ENCODE results near the gene SPEF2. TPM values are rescaled to one million over a fixed set of nuclear protein-coding genes. Genes with fewer than 3 reads are reported as not detected.

The SPEF2 gene, protein sequence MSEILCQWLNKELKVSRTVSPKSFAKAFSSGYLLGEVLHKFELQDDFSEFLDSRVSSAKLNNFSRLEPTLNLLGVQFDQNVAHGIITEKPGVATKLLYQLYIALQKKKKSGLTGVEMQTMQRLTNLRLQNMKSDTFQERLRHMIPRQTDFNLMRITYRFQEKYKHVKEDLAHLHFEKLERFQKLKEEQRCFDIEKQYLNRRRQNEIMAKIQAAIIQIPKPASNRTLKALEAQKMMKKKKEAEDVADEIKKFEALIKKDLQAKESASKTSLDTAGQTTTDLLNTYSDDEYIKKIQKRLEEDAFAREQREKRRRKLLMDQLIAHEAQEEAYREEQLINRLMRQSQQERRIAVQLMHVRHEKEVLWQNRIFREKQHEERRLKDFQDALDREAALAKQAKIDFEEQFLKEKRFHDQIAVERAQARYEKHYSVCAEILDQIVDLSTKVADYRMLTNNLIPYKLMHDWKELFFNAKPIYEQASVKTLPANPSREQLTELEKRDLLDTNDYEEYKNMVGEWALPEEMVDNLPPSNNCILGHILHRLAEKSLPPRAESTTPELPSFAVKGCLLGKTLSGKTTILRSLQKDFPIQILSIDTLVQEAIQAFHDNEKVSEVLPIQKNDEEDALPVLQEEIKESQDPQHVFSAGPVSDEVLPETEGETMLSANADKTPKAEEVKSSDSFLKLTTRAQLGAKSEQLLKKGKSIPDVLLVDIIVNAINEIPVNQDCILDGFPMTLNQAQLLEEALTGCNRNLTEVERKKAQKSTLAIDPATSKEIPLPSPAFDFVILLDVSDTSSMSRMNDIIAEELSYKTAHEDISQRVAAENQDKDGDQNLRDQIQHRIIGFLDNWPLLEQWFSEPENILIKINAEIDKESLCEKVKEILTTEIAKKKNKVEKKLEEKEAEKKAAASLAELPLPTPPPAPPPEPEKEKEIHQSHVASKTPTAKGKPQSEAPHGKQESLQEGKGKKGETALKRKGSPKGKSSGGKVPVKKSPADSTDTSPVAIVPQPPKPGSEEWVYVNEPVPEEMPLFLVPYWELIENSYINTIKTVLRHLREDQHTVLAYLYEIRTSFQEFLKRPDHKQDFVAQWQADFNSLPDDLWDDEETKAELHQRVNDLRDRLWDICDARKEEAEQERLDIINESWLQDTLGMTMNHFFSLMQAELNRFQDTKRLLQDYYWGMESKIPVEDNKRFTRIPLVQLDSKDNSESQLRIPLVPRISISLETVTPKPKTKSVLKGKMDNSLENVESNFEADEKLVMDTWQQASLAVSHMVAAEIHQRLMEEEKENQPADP (N-terminal part only)
- total RNA-seq = 10 to 100 TPM; 14.1 to 14.6 TPM

DNA sequence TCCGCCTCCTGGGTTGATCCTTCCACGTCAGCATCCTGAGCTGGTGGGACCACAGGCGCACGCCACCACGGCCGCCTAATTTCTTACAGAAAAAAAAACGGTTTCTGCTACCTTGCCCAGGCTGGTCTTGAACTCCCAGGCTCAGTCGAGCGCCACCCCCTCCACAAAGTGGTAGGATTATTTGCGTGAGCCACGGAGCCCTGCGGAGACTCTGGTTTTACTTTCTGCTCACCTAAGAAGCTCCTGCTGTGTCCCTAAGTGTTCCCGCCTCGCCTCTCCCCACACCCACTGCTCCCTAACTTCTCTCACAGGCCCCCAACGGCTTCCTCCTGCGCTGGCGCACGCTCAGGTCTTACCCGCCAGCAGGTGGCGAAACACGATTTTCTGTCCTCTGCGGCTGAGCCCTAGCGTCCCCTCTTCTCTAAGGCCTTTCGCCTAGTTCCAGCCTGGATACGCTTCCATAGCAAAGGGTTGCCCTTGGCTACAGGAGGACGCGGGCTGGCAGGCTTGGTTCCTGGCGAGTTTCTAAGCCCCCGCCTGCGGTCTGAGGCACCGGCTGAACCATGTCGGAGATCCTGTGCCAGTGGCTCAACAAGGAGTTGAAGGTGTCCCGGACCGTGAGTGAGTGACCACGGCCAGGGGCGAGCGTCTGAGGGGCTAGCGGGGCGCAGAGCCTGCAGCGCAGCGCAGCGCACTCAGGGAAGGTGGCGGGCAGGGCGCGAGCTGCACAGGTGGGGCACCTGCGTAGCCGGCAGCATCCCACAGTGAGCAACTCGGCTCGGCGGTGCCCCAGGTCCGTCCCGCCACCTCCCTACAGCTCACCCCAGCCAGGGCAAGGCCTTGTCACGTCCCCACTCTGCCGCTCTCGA is at the start of gene SPEF2:
Gene SPEF2 (plus strand): TSS at position 429 of the 869 bp plus-strand sequence. CDS start 135 bp downstream, at position 564.
- DNase-seq = peak; percentile 91
- Mint-ChIP-seq H3K27ac (peak within 1 kb of the TSS; percentile 99), H3K4me1 (peaks cover 31% of the 10 kb centered on the region), H3K36me3 (ENCODE audit: low read depth) (peaks cover 3% of the 10 kb centered on the region), H3K9me3 (ENCODE audit: low read depth) (peaks cover 8% of the 10 kb centered on the region), H3K4me3 (peak within 1 kb of the TSS; percentile 83), H3K27me3 (no peaks in the 10 kb centered on the region)
- CTCF ChIA-PET = interaction anchor here (0.6 to 3.1 kb wide), 28 partner anchors 9 to 1029 kb away, joined by 3 to 26 read pairs (median 3); partner anchors contain the start of gene CAPSL
- POLR2A ChIA-PET = interaction anchor here (0.6 to 1.0 kb wide), 2 partner anchors 204 to 702 kb away, joined by 3 to 4 read pairs; partner anchors contain the start of gene BRIX1
- peak; percentile 92 for ATAC-seq
- intact Hi-C loops (cut with DNase I, micrococcal nuclease) = loop anchor here (1.0 to 5.0 kb wide), 10 partner anchors 9 to 623 kb away; partner anchors contain the start of genes IL7R (in 1 of the 2) and NADK2 (in 1 of the 2)

DNA sequence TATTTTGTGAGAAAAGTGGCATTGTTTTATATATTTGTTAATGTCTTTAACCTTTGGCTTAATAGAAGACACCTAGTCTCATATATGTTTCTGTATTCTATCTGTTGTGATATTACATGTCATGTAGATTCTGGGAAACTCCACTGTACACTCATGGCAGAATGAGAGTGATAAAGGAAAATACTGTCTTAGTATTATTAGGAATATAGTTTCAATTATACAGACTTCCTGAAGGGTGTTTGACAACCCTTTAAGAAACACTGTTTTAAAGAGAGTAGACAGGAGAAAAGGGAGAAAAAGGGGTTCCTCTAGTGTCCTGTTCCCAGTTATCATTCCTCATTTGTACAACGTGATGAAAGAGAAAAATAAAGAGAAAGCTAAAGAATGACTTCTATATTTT is 42.1 kb upstream of the SPEF2 start:
- H3K4me1 Mint-ChIP-seq = no peaks in the 10 kb centered on the region
- H3K36me3 Mint-ChIP-seq (ENCODE audit: low read depth) = no peaks in the 10 kb centered on the region
- no peak overlapping the region for H3K27ac Mint-ChIP-seq
- ChIA-PET CTCF (no interaction called here), POLR2A (no interaction called here)
- no peaks in the 10 kb centered on the region for H3K9me3 Mint-ChIP-seq (ENCODE audit: low read depth)
- H3K27me3 Mint-ChIP-seq = peaks cover 8% of the 10 kb centered on the region
- ATAC-seq = no peak
- intact Hi-C loops (cut with DNase I, micrococcal nuclease) = no loop called here
- DNase-seq = no peak
- H3K4me3 Mint-ChIP-seq = no peak overlapping the region

DNA sequence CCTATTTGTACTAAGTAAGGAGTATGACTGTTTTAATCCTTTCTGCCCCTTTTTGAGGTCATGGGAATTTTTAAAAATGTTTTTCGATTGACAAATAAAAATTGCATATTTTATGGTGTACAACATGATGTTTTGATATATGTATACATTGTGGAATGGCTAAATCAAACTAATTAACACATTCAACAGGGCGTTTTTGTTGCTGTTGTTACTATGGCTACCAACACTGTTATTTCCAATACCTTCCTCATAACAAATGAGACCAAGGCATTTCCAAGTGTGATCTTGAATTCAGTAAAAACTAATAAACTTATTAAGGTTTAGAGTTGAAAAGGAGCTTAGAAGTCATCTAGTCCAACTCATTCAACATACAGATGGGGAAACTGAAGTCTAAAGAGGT is 30.2 kb upstream of the SPEF2 start:
- Mint-ChIP-seq H3K27ac (no peak overlapping the region), H3K4me3 (no peak overlapping the region), H3K4me1 (no peaks in the 10 kb centered on the region), H3K27me3 (peaks cover 39% of the 10 kb centered on the region), H3K36me3 (ENCODE audit: low read depth) (no peaks in the 10 kb centered on the region), H3K9me3 (ENCODE audit: low read depth) (no peaks in the 10 kb centered on the region)
- intact Hi-C loops (cut with DNase I, micrococcal nuclease) = no loop called here
- POLR2A ChIA-PET = no interaction called here
- DNase-seq (no peak), ATAC-seq (no peak)
- CTCF ChIA-PET = no interaction called here

DNA sequence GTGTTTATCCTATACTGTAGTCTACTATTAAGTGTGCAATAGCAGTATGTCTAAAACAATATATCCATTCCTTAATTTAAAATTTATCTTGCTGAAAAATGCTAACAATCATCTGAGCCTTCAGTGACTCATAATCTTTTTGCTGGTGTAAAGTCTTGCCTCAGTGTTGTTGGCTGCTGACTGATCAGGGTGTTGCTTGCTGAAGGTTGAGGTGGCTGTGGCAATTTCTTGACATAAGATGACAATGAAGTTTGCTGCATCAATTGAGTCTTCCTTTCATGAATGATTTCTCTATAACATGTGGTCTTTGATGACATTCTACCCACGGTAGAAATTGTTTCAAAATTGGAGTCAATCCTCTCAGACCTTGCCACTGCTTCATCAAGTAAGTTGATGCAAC is 24.3 kb upstream of the SPEF2 start:
- DNase-seq (no peak), ATAC-seq (peak; percentile 36)
- no peaks in the 10 kb centered on the region for H3K4me1 Mint-ChIP-seq
- CTCF ChIA-PET = interaction anchor here (1.0 kb wide), 1 partner anchor 23 kb away, joined by 3 read pairs; no protein-coding TSS in a partner anchor
- H3K4me3 Mint-ChIP-seq = no peak overlapping the region
- POLR2A ChIA-PET = no interaction called here
- no peak overlapping the region for H3K27ac Mint-ChIP-seq
- intact Hi-C loops (cut with DNase I, micrococcal nuclease) = no loop called here
- H3K27me3 Mint-ChIP-seq = peaks cover 30% of the 10 kb centered on the region
- no peaks in the 10 kb centered on the region for H3K36me3 Mint-ChIP-seq (ENCODE audit: low read depth)
- H3K9me3 Mint-ChIP-seq (ENCODE audit: low read depth) = no peaks in the 10 kb centered on the region

DNA sequence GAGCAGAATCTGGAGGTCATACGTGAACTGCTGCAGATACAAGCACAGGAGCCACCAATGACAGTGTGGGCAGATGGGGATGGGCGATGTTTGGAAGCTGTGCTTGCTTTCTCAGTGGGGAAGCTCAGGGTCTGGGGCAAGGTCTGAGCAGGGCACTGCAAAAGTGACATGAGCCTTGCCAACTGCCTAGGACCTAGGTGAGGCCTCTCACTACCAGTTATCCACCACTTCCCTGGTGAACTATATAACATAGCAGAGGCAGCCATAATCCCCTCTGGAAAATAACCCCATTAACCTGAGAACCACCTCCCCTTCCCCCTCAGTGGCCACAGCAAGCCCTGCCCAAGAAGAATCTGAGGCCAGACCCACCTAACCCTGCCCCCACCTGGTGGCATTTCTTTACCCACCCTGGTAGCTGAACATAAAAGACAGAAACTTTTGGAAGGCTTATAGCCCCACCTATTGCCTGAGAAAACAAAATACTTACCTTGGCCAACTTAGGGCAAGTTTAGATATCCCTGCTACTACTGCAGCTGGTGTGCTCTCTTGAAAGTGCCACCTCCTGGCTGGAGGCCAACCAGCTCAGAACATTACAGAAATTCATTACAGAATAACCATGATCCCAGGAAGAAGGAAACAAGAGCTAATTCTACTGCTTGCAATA is 18.8 kb upstream of the SPEF2 start:
- DNase-seq = no peak
- H3K27me3 Mint-ChIP-seq = peaks cover 29% of the 10 kb centered on the region
- CTCF ChIA-PET = interaction anchor here (0.7 to 1.4 kb wide), 4 partner anchors 41 to 666 kb away, joined by 3 to 4 read pairs (median 3); no protein-coding TSS in a partner anchor
- POLR2A ChIA-PET = no interaction called here
- intact Hi-C loops (cut with DNase I, micrococcal nuclease) = no loop called here
- peaks cover 2% of the 10 kb centered on the region for H3K4me1 Mint-ChIP-seq
- no peaks in the 10 kb centered on the region for H3K36me3 Mint-ChIP-seq (ENCODE audit: low read depth)
- H3K27ac Mint-ChIP-seq = no peak overlapping the region
- no peak for ATAC-seq
- H3K9me3 Mint-ChIP-seq (ENCODE audit: low read depth) = peaks cover 2% of the 10 kb centered on the region
- no peak overlapping the region for H3K4me3 Mint-ChIP-seq

DNA sequence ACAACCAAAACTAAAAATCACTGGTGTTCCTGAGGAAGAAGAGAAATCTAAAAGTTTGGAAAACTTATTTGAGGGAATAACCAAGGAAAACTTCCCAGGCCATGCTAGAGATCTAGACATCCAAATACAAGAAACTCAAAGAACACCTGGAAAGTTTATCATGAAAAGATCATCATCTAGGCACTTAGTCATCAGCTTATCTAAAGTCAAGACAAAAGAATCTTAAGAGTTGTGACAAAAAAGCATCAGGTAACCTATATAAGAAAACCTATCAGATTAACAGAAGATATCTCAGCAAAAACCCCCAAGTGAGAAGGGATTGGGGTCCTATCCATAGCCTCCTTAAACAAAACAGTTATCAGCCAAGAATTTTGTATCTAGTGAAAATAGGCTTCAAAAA is 17.1 kb upstream of the SPEF2 start:
- peaks cover 5% of the 10 kb centered on the region for H3K9me3 Mint-ChIP-seq (ENCODE audit: low read depth)
- no peaks in the 10 kb centered on the region for H3K36me3 Mint-ChIP-seq (ENCODE audit: low read depth)
- intact Hi-C loops (cut with DNase I, micrococcal nuclease) = no loop called here
- no peak overlapping the region for H3K27ac Mint-ChIP-seq
- H3K4me3 Mint-ChIP-seq = no peak overlapping the region
- ChIA-PET CTCF (no interaction called here), POLR2A (no interaction called here)
- peaks cover 25% of the 10 kb centered on the region for H3K27me3 Mint-ChIP-seq
- ATAC-seq (no peak), DNase-seq (no peak)
- H3K4me1 Mint-ChIP-seq = peaks cover 2% of the 10 kb centered on the region

DNA sequence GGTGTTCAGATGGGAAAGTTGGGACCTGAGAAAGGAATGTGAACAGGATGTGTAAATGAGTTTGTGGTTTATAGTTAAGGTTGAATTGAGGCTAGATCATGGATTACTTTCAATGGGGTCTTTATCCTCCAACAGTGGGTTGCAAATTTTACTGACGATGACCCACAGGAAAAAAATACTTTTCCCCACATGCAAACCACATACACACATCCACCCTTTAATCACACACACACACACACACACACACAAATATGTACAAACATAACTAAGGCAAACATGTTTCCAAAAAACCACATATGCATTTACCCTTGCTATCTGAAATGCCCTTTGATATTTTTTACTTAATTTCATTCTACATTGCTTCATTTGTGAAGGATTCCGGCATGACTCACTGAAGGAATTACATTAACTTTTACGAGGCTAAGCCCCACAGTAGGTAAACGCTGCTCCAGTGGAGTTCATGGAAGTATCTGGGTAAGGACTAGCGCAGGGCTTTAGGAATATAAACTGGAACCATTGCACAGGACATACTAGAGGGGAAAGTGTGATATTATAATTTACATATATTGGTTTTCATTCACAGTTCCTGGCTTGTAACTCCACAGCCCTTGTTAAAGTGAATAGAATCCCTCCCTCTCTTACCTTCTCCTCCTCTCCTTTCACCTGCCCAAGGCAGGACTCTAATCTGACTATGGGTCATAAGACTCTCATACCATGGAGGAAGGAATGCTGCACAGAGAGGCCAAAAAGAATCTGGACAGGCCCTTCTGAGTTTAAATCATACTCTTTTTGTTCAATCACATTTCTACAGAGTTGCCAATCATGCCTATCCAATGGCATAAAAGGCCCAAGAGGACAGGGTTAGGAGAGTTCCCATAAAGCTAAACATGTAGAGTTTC is 8.5 kb upstream of the SPEF2 start:
- H3K27ac Mint-ChIP-seq = no peak overlapping the region
- no peak overlapping the region for H3K4me3 Mint-ChIP-seq
- intact Hi-C loops (cut with DNase I, micrococcal nuclease) = no loop called here
- H3K9me3 Mint-ChIP-seq (ENCODE audit: low read depth) = peaks cover 8% of the 10 kb centered on the region
- POLR2A ChIA-PET = no interaction called here
- H3K36me3 Mint-ChIP-seq (ENCODE audit: low read depth) = no peaks in the 10 kb centered on the region
- DNase-seq = no peak
- ATAC-seq = no peak
- peaks cover 2% of the 10 kb centered on the region for H3K4me1 Mint-ChIP-seq
- CTCF ChIA-PET = no interaction called here
- peaks cover 6% of the 10 kb centered on the region for H3K27me3 Mint-ChIP-seq

DNA sequence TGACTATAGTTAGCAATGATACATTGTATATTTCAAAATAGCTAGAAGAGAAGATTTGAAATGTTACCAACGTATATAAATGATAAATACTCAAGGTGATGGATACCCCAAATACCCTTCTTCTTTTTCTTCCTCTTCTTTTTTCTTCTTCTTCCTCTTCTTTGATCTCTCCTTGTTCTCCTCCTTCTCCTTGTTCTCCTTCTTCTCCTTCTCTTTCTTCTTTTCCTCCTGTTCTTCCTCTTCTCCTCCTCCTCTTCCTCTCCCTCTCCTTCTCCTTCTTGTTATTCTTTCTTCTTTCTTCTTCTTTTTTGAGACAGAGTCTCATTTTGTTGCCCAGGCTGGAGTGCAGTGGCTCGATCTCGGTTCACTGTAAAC is 616 bp upstream of the SPEF2 start:
- intact Hi-C loops (cut with DNase I, micrococcal nuclease) = loop anchor here (1.0 to 5.0 kb wide), 10 partner anchors 9 to 624 kb away; partner anchors contain the start of genes IL7R (in 1 of the 2) and NADK2 (in 1 of the 2)
- peak overlapping the region; percentile 99 for H3K27ac Mint-ChIP-seq
- DNase-seq (no peak), ATAC-seq (no peak)
- H3K9me3 Mint-ChIP-seq (ENCODE audit: low read depth) = peaks cover 8% of the 10 kb centered on the region
- ChIA-PET CTCF (interaction anchor here (0.6 to 3.1 kb wide), 23 partner anchors 9 to 1028 kb away, joined by 3 to 26 read pairs (median 3); partner anchors contain the start of gene CAPSL), POLR2A (interaction anchor here (1.0 kb wide), 1 partner anchor 205 kb away, joined by 4 read pairs; no protein-coding TSS in a partner anchor)
- peaks cover 3% of the 10 kb centered on the region for H3K36me3 Mint-ChIP-seq (ENCODE audit: low read depth)
- H3K4me3 Mint-ChIP-seq = peak overlapping the region; percentile 83
- peaks cover 31% of the 10 kb centered on the region for H3K4me1 Mint-ChIP-seq
- H3K27me3 Mint-ChIP-seq = no peaks in the 10 kb centered on the region

DNA sequence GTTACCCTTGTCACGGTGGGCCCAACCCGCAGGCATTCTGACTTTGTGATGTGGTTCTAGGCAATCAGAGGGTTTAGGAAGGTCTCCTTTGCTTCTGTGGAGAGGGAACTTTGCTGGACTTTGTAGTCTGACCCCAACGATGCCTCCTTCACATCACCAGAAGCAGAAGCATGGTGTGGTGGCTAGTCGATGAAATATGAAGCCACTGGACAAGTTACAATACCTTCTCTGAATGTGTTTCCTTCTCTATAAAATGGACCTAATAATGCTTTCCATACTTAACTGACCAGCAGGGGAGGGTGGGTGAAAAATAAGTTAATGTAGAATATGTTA is 607 bp downstream of the SPEF2 start:
- H3K4me3 Mint-ChIP-seq = peak overlapping the region; percentile 83
- peaks cover 36% of the 10 kb centered on the region for H3K4me1 Mint-ChIP-seq
- peaks cover 8% of the 10 kb centered on the region for H3K9me3 Mint-ChIP-seq (ENCODE audit: low read depth)
- no peak for ATAC-seq
- CTCF ChIA-PET = interaction anchor here (0.6 to 3.1 kb wide), 12 partner anchors 14 to 309 kb away, joined by 3 to 26 read pairs (median 3); no protein-coding TSS in a partner anchor
- POLR2A ChIA-PET = interaction anchor here (0.6 kb wide), 1 partner anchor 204 kb away, joined by 4 read pairs; no protein-coding TSS in a partner anchor
- DNase-seq = no peak
- peaks cover 3% of the 10 kb centered on the region for H3K36me3 Mint-ChIP-seq (ENCODE audit: low read depth)
- no peaks in the 10 kb centered on the region for H3K27me3 Mint-ChIP-seq
- intact Hi-C loops (cut with DNase I, micrococcal nuclease) = loop anchor here (5.0 kb wide), 4 partner anchors 34 to 244 kb away; no protein-coding TSS in a partner anchor
- peak overlapping the region; percentile 99 for H3K27ac Mint-ChIP-seq

Data from activated CD4-positive, alpha-beta T cell treated with anti-CD3 and anti-CD28 coated beads for 36 hours (primary cell).